ENCODE measurements around the gene MN1.
A peak's percentile ranks its signal among the peaks of the same experiment; 100 is the strongest.

- TF ChIP-seq CTCF (IDR thresholded peaks at IDR 0.05) (peak; percentile 24; the same call in 1 of the 3 replicates), ELK1 (IDR thresholded peaks at IDR 0.05; ENCODE audit: low read depth, low read length) (no peak), RCOR1 (IDR thresholded peaks at IDR 0.05; ENCODE audit: low read depth, low read length) (no peak), POLR2A (IDR thresholded peaks at IDR 0.05; ENCODE audit: low read length) (no peak), MYC (IDR thresholded peaks at IDR 0.05; ENCODE audit: borderline replicate concordance, low read length) (no peak), POLR2AphosphoS2 (conservative IDR thresholded peaks at IDR 0.05; ENCODE audit: low read length) (no peak), JUNB (IDR thresholded peaks at IDR 0.05) (no peak), SMC3 (IDR thresholded peaks at IDR 0.05) (no peak), PHF8 (IDR thresholded peaks at IDR 0.05; ENCODE audit: borderline replicate concordance, low read depth) (no peak), FOSL2 (IDR thresholded peaks at IDR 0.05) (no peak), FOSL2 (CRISPR knock-in tag; IDR thresholded peaks at IDR 0.05) (no peak), MAX (IDR thresholded peaks at IDR 0.05) (no peak), CHD4 (IDR thresholded peaks at IDR 0.05; ENCODE audit: borderline replicate concordance) (no peak)
Measured at GRCh38 chr22:27723158-27723557, 78.4 kb downstream of the MN1 start.

Data from A549 (cell line).